ENCODE measurements around the gene C4orf33. TPM values are rescaled to one million over a fixed set of nuclear protein-coding genes. Genes with fewer than 3 reads are reported as not detected.

Gene C4orf33
- total RNA-seq, 1 experiment from 2014 or later, result 8.6 TPM

GRCh38 chr4:129146639-129147038 is 50.7 kb downstream of the C4orf33 start:
- POLR2A ChIA-PET, result no interaction called here
- Histone ChIP-seq H3K9me2 (ENCODE audit: insufficient read depth) (no peaks in the 10 kb centered on the region), H3K4me3 (replicated peaks in 1 of 2; ENCODE audit: low read depth in 1 of 2, low read length in 2 of 2) (no peak overlapping the region), H3K9me3 (ENCODE audit: control insufficient read depth in 1 of 2, insufficient read depth in 1 of 2, low read depth in 1 of 2, low read length in 2 of 2) (no peaks in the 10 kb centered on the region), H2AFZ (ENCODE audit: low read depth, low read length, poor library complexity, severe bottlenecking) (no peak overlapping the region), H3K79me2 (ENCODE audit: insufficient read depth, low read length) (no peaks in the 10 kb centered on the region), H3K27ac (ENCODE audit: low read depth, low read length) (no peak overlapping the region), H4K20me1 (ENCODE audit: insufficient read depth) (no peaks in the 10 kb centered on the region), H3K27me3 (ENCODE audit: insufficient read depth, low read length) (no peaks in the 10 kb centered on the region), H3K9ac (ENCODE audit: low read length) (no peak overlapping the region), H3K4me1 (ENCODE audit: control insufficient read depth in 1 of 2, insufficient read depth in 2 of 2, low read length in 2 of 2) (no peaks in the 10 kb centered on the region), H3K4me2 (ENCODE audit: low read length) (no peak overlapping the region), H3K36me3 (ENCODE audit: control insufficient read depth in 1 of 2, insufficient read depth in 2 of 2, low read length in 2 of 2) (no peaks in the 10 kb centered on the region)
- CTCF ChIA-PET, result no interaction called here
- BruUV-seq (replicated peaks), result no TSS peak
- DNase-seq (ENCODE audit: low read depth, low spot score), result no peak
- ATAC-seq, result 0 out of 2 replicates have a peak, but pooled peaks have one; percentile 62
- intact Hi-C loops (cut with micrococcal nuclease), result no loop called here
- RAD21 ChIA-PET (ENCODE audit: low non-redundant PET in 1 of 2, low total read pairs in 2 of 2, uncharacterized antibody in 2 of 2, unreplicated experiment in 2 of 2), result no interaction called here
- TF ChIP-seq SP1 (IDR thresholded peaks at IDR 0.05; ENCODE audit: low read depth) (no peak), CTCF (IDR thresholded peaks at IDR 0.05 in 2 of 3, conservative IDR thresholded peaks at IDR 0.05 in 1 of 3; ENCODE audit: borderline replicate concordance in 1 of 3, insufficient read depth in 1 of 3, low read depth in 2 of 3, low read length in 2 of 3) (peak in 2 of 3 experiments; percentile 22 to 30; a peak in 3 of 6 replicates), MAX (IDR thresholded peaks at IDR 0.05) (no peak)

GRCh38 chr4:129148892-129149291 is 52.9 kb downstream of the C4orf33 start:
- Histone ChIP-seq H3K27me3 (ENCODE audit: insufficient read depth, low read length) (no peaks in the 10 kb centered on the region), H2AFZ (ENCODE audit: low read depth, low read length, poor library complexity, severe bottlenecking) (no peak overlapping the region), H3K79me2 (ENCODE audit: insufficient read depth, low read length) (no peaks in the 10 kb centered on the region), H3K36me3 (ENCODE audit: control insufficient read depth in 1 of 2, insufficient read depth in 2 of 2, low read length in 2 of 2) (no peaks in the 10 kb centered on the region), H3K4me3 (replicated peaks in 1 of 2; ENCODE audit: low read depth in 1 of 2, low read length in 2 of 2) (no peak overlapping the region), H3K9me3 (ENCODE audit: control insufficient read depth in 1 of 2, insufficient read depth in 1 of 2, low read depth in 1 of 2, low read length in 2 of 2) (no peaks in the 10 kb centered on the region), H3K4me2 (ENCODE audit: low read length) (no peak overlapping the region), H3K27ac (ENCODE audit: low read depth, low read length) (no peak overlapping the region), H4K20me1 (ENCODE audit: insufficient read depth) (no peaks in the 10 kb centered on the region), H3K4me1 (ENCODE audit: control insufficient read depth in 1 of 2, insufficient read depth in 2 of 2, low read length in 2 of 2) (no peaks in the 10 kb centered on the region), H3K9ac (ENCODE audit: low read length) (no peak overlapping the region), H3K9me2 (ENCODE audit: insufficient read depth) (no peaks in the 10 kb centered on the region)
- BruUV-seq (replicated peaks), result no TSS peak
- DNase-seq (ENCODE audit: low read depth, low spot score) (no peak), ATAC-seq (no peak)
- CTCF ChIA-PET, result no interaction called here
- POLR2A ChIA-PET, result no interaction called here
- intact Hi-C loops (cut with micrococcal nuclease), result no loop called here
- RAD21 ChIA-PET (ENCODE audit: low non-redundant PET in 1 of 2, low total read pairs in 2 of 2, uncharacterized antibody in 2 of 2, unreplicated experiment in 2 of 2), result no interaction called here
- TF ChIP-seq MAX (IDR thresholded peaks at IDR 0.05) (no peak), SP1 (IDR thresholded peaks at IDR 0.05; ENCODE audit: low read depth) (no peak), POLR2A (IDR thresholded peaks at IDR 0.05; ENCODE audit: borderline replicate concordance, extremely low read depth, insufficient read depth, insufficient read length) (no peak), CEBPB (IDR thresholded peaks at IDR 0.05; ENCODE audit: low read depth) (no peak), EGR1 (IDR thresholded peaks at IDR 0.05; ENCODE audit: low read depth) (no peak), ZFX (IDR thresholded peaks at IDR 0.05) (no peak), ATF3 (IDR thresholded peaks at IDR 0.05) (no peak), ELF1 (IDR thresholded peaks at IDR 0.05; ENCODE audit: borderline replicate concordance, low read depth) (no peak), ZNF274 (IDR thresholded peaks at IDR 0.05; ENCODE audit: low read depth, low read length) (no peak), POLR2AphosphoS5 (IDR thresholded peaks at IDR 0.05; ENCODE audit: low read depth, low read length) (no peak), TCF7L2 (IDR thresholded peaks at IDR 0.05; ENCODE audit: borderline replicate concordance, extremely low read depth, insufficient read depth, insufficient read length) (no peak), CTCF (IDR thresholded peaks at IDR 0.05 in 2 of 3, conservative IDR thresholded peaks at IDR 0.05 in 1 of 3; ENCODE audit: borderline replicate concordance in 1 of 3, insufficient read depth in 1 of 3, low read depth in 2 of 3, low read length in 2 of 3) (no peak), EZH2phosphoT487 (IDR thresholded peaks at IDR 0.05; ENCODE audit: borderline replicate concordance) (no peak), SIN3A (IDR thresholded peaks at IDR 0.05; ENCODE audit: low read depth) (no peak)
